Measurements from ENCODE around the gene TMEM232.
"Not testable (repeated sequence)": the region's sequence is repeated elsewhere in the genome, so short reads cannot be mapped to it uniquely, and the experiment has no call there.

Gene TMEM232

DNA sequence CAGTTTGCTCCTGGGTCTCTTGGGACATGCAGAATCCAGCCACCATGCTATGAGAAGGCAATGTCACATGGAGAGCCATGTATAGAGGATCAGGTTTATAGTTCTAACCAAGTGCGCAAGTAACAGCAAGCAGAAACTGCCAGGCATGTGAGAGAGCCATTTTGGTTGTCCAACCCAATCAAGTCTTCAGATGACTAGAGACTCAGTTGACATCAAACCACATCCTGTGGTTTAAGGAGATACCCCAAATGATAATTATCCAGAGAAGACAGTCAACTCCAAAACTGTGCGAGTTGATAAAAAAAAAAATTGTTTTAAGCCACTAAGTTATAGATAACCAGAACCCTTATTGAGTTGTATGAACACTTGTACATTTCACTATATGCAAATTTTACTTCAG is 40.2 kb downstream of the TMEM232 start:
- ChIA-PET CTCF (no interaction called here), POLR2A (no interaction called here)
- DNase-seq (ENCODE audit: extremely low spot score) = no peak
- TF ChIP-seq, protein P1, sequence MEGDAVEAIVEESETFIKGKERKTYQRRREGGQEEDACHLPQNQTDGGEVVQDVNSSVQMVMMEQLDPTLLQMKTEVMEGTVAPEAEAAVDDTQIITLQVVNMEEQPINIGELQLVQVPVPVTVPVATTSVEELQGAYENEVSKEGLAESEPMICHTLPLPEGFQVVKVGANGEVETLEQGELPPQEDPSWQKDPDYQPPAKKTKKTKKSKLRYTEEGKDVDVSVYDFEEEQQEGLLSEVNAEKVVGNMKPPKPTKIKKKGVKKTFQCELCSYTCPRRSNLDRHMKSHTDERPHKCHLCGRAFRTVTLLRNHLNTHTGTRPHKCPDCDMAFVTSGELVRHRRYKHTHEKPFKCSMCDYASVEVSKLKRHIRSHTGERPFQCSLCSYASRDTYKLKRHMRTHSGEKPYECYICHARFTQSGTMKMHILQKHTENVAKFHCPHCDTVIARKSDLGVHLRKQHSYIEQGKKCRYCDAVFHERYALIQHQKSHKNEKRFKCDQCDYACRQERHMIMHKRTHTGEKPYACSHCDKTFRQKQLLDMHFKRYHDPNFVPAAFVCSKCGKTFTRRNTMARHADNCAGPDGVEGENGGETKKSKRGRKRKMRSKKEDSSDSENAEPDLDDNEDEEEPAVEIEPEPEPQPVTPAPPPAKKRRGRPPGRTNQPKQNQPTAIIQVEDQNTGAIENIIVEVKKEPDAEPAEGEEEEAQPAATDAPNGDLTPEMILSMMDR (IDR thresholded peaks at IDR 0.05; ENCODE audit: control extremely low read depth, extremely low read depth, low read depth, missing control alignments) = no peak

DNA sequence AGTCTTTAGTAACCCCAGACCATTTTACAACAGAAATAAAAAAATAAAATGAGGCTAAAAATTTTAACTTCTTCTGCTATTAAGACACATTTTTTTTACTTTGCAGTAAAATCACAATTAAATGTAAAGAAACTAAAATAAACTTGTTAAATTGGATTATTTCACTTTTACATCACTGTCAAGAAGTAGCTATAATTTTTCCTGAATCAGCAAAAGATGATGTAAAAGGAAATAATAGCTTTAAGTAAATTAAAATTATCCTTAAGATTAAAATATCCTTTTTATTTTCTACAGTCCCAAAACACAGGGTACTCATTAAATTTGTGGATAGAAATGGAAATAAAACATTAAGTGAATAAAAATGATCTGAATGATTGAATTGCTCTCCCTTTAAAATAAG is 44.5 kb downstream of the TMEM232 start:
- CTCF ChIA-PET = interaction anchor here (1.3 kb wide), 1 partner anchor 21 kb away, joined by 4 read pairs; no protein-coding TSS in a partner anchor
- POLR2A ChIA-PET = no interaction called here
- TF ChIP-seq, protein P1 (IDR thresholded peaks at IDR 0.05; ENCODE audit: control extremely low read depth, extremely low read depth, low read depth, missing control alignments) = no peak
- no peak for DNase-seq (ENCODE audit: extremely low spot score)

DNA sequence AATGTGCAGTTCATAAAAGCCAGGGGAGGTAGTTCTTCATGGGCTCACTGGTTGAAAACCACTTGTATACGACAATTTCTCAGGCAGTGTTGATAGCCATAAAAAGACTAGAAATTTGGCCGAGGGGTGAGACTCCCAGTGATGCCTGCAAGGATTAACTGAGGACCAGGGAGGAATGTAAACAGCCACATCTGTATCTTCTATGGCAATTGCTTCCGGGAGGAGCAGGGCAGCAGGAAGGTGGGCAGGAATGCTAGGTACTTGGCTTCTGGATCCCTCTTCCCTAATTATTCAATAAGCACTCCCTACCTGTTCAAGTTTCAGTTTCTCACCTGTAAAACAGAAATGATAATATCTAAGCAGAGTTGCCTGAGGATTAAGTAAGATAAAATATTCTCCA is 45.4 kb downstream of the TMEM232 start:
- no peak for DNase-seq (ENCODE audit: extremely low spot score)
- POLR2A ChIA-PET = no interaction called here

DNA sequence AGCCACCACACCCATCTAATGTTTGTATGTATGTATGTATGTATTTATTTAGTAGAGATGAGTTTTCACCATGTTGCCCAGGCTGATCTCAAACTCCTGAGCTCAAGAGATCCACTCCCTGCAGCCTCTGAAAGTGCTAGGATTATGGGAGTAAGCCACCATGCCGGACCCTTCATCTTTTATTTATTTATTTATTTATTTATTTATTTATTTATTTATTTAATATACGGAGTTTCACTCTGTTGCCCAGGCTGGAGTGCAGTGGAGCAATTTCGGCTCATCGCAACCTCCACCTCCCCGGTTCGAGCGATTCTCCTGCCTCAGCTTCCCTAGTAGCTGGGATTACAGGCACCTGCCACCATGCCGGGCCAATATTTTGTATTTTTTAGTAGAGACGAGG is 49.9 kb downstream of the TMEM232 start:
- POLR2A ChIA-PET; DNase-seq (ENCODE audit: extremely low spot score); CTCF ChIA-PET: not testable (repeated sequence)

More for the DNA sequence above, 45.4 kb downstream of the TMEM232 start:
- TF ChIP-seq, protein P1 (IDR thresholded peaks at IDR 0.05; ENCODE audit: control extremely low read depth, extremely low read depth, low read depth, missing control alignments) = no peak
- CTCF ChIA-PET = interaction anchor here (1.2 kb wide), 1 partner anchor 8 kb away, joined by 5 read pairs; no protein-coding TSS in a partner anchor

DNA sequence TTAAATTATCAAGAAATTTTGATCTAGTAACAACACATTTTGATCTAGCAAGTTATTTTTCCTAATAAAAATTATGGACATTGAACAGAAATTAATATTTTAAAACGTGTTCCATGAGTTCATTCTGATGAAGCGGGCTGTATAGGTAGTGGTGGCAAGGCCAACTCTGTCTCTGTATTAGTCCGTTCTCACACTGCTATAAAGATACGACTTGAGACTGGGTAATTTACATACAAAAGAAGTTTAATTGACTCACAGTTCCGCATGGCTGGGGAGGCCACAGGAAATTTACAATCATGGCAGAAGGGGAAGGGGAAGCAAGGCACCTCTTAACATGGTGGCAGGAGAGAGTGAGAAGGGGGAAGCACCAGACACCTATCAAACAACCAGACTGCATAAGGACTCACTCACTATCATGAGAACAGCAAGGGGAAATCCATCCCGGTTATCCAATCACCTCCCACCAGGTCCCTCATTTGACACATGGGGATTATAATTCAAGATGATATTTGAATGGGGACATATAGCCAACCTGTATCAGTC is 61.2 kb downstream of the TMEM232 start:
- POLR2A ChIA-PET = no interaction called here
- CTCF ChIA-PET = interaction anchor here (1.0 kb wide), 1 partner anchor 15 kb away, joined by 3 read pairs; no protein-coding TSS in a partner anchor
- DNase-seq (ENCODE audit: extremely low spot score) = no peak
- TF ChIP-seq, protein P1 (IDR thresholded peaks at IDR 0.05; ENCODE audit: control extremely low read depth, extremely low read depth, low read depth, missing control alignments) = no peak

DNA sequence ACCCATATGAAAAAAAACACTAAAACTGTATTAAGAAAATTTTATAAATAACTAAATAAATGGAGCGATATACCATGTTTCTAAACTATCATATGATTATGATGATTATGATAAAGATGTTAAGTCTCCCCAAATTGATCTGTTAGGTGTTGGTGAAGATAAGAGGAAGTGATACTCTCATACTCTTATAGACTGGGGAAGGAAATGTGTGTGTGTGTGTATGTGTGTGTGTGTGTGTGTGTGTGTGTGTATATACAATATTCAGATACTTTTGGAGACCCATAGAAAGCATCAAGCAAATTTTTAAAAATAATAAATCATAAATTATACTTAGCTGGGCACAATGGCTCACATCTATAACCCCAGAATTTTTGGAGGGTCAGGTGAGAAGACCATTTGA is 62.9 kb downstream of the TMEM232 start:
- peak; percentile 8 for DNase-seq (ENCODE audit: extremely low spot score)
- ChIA-PET POLR2A (no interaction called here), CTCF (interaction anchor here (1.0 to 1.2 kb wide), 2 partner anchors 21 to 33 kb away, joined by 3 to 4 read pairs; no protein-coding TSS in a partner anchor)
- TF ChIP-seq, protein P1 (IDR thresholded peaks at IDR 0.05; ENCODE audit: control extremely low read depth, extremely low read depth, low read depth, missing control alignments) = no peak

DNA sequence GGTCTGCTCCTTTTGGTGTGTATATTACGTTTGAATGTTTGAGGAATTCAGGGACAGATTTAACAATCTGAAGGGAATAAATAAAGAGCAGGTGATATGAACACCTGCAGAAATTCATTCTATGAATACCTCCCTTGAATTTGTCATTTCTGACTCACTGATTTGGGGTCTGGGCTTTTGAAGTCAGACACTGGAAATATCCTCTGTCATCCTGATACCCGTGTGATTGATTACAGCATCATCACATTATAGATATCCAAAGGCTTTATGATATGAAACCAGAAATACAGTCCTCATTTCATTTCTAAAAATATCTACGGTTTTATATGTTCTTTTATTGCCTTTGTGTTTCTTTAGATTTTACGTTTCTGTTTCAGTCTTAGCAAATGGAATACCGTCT is 68.5 kb downstream of the TMEM232 start:
- ChIA-PET POLR2A (no interaction called here), CTCF (no interaction called here)
- TF ChIP-seq, protein P1 (IDR thresholded peaks at IDR 0.05; ENCODE audit: control extremely low read depth, extremely low read depth, low read depth, missing control alignments) = no peak
- DNase-seq (ENCODE audit: extremely low spot score) = no peak
